CD4-positive, alpha-beta T cell treated with Interleukin-2 at 100 ng/mL for 4 hours (primary cell): ENCODE measurements around the gene TMEM184B.

Source experiments
- DNase-seq: peaks from one replicate; pipeline ENCODE4 v3.0.0-alpha.2; 2020; ENCODE audit warnings: low spot score

Gene TMEM184B

DNA sequence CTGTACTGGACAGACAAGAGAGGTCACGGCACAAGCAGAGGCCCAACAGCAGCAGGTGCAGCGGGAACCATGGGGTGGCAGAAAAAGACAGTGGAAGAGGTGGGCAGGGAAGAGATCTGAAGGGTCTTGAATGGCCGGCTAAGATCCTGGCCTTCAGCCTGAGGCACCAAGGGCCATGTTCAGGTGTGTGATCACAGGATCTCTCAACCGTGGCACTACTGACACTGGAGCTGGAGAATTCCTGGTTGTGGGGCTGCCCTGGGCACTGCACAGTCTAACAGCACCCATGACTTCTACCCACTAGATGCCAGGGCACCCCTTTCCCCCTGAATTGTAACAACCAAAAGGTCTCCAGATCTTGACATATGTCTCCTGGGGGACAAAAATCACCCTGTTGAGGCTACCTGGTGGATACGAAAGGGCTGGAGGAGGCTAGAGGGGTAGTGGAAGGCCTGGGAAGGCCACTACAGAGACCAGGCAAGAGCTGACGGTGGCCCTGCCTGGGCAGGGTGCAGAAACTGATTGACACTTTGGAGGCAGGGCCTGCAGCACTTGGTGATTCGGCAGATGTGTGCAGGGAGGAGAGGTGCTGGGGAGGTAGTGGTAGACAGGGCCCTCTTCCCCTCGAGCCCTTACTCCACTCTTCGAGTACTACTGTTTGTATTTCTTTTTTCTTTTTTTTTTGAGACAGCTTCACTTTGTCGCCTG lies 36.1 kb upstream of the TMEM184B start:
- no peak for DNase-seq

GRCh38 chr22:38305471-38306448 lies 33.0 kb upstream of the TMEM184B start:
- peak; percentile 54 for DNase-seq

GRCh38 chr22:38304526-38304925 lies 31.7 kb upstream of the TMEM184B start:
- no peak for DNase-seq

DNA sequence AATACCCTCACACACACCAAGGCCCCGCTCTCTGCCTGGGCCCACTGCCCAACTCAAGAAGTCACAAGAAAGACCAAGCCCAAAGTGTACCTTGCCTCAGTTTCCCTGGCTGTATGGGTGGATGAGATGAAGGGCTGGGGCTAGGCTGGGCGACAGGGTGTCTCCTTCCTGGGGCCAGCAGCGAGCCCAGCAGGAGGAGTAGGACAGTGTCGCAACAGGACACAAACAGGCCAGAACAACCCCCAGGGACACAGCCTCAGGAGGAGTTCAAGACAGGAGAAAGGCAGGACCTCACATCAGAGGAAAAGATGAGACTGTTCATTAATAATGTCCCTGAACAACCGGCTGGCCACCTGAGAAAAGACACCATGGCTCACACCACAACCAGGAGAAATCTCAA lies 31.2 kb upstream of the TMEM184B start:
- no peak for DNase-seq

GRCh38 chr22:38302906-38303305 lies 30.1 kb upstream of the TMEM184B start:
- DNase-seq: no peak

DNA sequence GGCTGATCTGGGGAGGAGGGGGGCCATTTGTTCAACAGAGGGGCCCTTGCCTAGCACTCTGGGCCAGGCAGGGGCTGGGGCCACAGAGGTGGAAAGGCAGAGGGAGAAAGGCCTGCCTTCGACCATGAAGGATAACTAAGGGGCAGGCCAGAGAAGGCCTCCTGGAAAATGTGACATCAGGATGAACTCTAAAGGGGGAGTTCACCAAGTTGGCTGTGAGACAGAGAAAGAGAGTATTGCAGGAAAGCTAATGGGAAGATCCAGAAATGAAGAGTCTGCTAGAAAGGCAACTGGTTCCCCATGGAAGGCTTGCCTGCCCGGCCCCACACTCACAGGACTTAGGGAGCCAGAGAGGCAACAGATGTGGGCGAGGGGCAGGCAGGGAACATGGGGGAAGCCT lies 28.1 kb upstream of the TMEM184B start:
- DNase-seq: no peak

DNA sequence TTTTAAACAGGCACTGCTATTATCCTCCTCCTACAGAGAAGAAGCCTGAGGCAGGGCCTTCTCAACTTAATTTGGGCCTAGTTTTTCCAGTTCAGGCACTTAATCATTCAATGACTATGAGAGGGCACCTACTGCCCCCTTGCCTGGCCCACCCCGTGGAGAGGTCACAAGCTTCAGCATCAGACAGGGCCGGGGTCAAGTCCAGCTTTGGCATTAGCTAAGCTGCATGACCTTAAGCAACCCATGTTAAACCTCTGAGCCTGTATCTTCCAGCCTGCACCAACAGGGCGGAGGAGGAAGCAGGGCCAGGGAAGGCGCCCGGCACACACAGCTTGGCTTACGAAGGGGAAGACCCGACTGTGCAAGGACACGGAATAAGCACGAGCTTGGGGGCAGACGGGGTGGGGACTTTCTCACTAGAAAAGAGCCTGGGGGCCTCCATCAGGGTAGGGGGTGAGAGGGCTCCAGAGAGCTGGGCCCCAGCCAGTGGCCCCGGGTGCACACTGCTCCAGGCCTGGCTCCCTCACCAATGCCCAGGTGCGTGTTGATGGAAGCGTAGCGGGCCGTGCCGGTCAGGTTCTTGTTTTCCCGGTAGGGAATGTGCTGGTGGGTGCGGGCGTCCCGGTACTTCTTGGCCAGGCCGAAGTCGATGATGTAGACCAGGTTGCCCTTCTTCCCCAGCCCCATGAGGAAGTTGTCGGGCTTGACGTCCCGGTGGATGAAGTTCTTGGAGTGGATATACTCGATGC lies 27.6 kb upstream of the TMEM184B start:
- DNase-seq: no peak

DNA sequence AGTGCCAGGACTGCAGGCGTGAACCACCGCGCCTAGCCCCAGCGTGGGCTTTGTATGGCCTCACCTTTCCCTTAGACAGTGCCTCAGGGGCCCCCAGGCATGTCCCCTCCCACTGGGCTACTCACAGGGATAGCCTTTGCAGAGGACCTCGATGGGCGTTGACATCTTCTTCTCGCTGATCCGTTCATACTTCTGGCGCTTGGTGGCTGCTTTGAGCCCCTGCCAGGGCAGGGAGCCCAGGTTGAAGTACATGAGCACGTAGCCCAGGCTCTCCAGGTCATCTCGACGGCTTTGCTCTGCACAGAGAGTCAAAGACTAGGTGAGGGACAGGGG lies 26.9 kb upstream of the TMEM184B start:
- no peak for DNase-seq

DNA sequence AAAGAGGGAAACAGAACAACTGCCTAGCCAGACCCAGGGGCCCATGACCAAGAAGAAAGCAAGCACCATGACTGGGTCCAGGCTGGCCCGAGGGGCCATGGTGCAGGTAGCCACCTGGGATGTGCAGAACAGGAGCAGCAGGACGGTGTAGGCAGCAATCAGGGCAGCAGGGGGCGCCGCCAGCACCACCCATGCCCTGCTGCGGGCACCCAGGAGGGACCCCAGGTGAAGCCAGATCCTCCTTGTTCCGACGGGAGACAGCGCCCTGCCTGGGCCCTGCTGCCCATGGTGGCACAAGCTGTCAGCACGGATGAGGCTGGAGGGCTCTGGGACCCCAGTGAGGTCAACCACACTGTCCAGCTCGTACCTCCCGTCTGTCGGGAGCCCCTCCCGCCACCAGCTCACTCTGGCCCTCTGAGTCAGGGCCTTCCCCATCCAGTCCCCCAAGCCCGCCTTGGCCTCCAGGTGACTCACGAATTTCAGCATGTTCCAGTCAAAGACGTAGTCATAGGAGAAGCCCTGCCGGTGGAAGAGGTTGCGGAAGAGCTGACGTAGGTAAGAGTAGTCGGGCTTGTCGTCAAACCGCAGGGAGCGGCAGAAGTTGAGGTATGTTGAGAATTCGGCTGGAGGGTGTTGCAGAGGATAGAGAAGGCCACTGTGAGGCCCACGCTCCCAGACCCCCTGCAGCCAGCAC lies 25.6 kb upstream of the TMEM184B start:
- peak; percentile 25 for DNase-seq

GRCh38 chr22:38296372-38296771 lies 23.6 kb upstream of the TMEM184B start:
- DNase-seq: no peak

DNA sequence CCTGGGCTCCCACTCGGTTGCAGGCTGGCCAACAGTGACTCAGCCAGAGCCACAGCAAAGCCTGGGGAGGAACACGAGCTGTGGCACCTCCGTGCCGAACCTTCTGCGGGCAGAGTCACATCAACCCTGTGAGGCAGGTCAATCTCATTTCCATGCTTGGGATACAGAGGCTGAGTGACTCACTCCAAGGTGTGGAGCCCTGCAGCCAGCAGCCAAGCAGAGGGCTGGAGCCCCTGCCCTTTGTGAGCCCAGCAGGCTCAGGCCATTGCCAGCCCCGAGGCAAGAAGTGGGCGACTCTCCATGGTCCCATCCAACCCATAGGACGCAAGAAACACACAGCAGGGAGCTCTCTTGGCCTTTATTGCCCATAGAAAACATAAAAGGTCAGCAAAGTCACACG lies 23.1 kb upstream of the TMEM184B start:
- no peak for DNase-seq

DNA sequence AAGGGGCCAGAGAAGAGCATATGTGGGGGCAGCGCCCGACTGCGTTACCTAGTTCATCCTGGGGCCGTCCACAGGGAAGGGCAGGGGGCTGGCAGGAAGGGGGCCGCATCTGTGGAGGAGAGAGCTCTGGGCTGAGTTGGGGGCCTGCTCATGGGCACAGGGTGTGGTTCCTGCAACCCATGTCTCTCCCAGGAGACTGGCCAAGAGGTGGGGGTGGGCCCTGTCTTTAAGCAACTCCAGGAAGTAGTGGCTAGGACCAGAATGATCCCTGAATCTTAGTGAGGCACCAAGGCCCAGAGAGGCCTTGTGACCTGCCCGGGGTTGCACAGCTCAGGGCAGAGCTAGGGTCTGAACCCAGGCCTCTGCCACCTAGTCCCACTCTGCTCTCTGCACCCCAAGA lies 22.5 kb upstream of the TMEM184B start:
- no peak for DNase-seq

- DNase-seq: no peak
Measured at GRCh38 chr22:38294193-38294592, 21.4 kb upstream of the TMEM184B start.

- DNase-seq: no peak
Measured at GRCh38 chr22:38292694-38293093, 19.9 kb upstream of the TMEM184B start.

GRCh38 chr22:38291201-38291777 lies 18.5 kb upstream of the TMEM184B start:
- DNase-seq: no peak

GRCh38 chr22:38290347-38290746 lies 17.5 kb upstream of the TMEM184B start:
- no peak for DNase-seq

DNA sequence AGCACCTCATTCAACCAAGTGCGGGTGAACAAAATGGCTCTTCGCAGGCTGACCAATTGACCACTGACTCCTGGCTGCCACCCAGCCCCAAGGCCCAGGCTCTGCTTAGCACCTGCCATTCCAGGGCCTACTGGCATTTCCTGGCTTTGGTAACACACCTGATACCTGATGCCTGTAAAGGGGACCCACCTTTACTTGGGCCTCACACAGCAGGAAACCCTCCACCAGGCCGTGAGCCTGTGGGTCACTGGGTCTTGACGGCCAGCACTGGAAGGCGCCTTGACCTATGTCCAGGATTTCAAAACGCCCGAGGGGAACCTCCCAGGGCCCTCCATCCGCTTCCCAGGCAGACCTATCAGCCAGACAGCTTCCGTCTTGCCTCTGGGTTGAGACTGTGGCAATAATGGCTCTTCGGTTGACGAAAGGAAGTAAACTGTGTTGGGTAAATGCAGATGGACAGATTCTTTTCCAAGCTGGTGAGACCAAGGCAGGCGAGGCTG lies 16.8 kb upstream of the TMEM184B start:
- no peak for DNase-seq

- no peak for DNase-seq
Measured at GRCh38 chr22:38286915-38287669, 14.3 kb upstream of the TMEM184B start.

- DNase-seq: no peak
Measured at GRCh38 chr22:38285018-38285417, 12.2 kb upstream of the TMEM184B start.

DNA sequence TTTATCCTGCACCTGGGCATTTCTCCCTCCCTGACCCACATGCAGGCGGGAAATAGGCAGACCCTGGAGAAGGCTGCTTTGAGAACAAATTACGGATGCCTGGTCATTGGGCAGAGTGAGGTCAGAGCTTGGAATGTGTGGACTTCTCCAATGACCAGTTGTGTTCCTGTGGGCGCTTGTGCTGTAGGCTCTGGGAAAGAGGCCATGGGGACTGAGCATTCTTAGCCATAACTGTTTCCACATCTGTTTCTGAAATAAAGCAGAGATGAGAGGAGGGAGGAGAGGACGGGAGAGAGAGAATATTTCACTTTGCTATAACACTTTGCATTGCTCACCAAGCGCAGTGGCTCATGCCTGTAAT lies 11.2 kb upstream of the TMEM184B start:
- DNase-seq: no peak

- DNase-seq: no peak
Measured at GRCh38 chr22:38282397-38282796, 9.6 kb upstream of the TMEM184B start.
